Activated CD4-positive, alpha-beta T cell treated with anti-CD3 and anti-CD28 coated beads for 1 hour (primary cell): ENCODE data around the gene ZNF195.
"Not testable (repeated sequence)": the region's sequence is repeated elsewhere in the genome, so short reads cannot be mapped to it uniquely, and the experiment has no call there.

Experiments
- DNase-seq: peaks from one replicate; pipeline ENCODE4 v3.0.0-alpha.2; 2020

The ZNF195 gene

DNA sequence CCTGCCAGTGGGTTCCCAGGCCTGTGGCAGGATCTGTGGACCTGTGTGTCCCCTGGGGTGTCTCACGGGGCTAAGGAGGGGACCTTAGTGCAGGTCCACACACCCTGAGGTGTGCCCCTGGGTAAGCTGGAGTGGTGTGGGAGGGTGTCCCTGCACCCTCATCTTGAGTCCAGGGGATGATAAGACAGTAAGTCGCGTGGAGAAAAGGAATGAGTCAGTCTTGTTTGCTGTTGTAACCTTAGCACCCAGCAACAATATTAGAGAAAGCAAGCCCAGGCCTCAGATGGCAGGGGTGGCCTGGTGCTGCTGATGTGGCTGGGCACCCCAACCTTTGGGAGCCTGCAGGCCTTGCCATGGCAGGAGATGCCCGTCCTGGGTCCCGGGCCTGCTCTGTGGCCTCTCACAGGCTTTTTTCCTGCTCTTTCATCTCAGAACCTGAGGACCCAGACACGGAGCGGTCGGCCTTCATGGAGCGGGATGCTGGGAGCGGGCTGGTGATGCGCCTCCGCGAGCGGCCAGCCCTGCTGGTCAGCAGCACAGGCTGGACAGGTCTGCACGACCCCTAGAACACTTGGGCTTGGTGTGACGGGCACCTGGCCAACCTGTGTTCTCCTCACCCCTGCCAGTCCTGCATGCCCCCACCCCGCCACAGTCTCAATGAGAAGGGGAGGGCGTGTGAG is 23.4 kb upstream of the ZNF195 start:
- DNase-seq = not testable (repeated sequence)

DNA sequence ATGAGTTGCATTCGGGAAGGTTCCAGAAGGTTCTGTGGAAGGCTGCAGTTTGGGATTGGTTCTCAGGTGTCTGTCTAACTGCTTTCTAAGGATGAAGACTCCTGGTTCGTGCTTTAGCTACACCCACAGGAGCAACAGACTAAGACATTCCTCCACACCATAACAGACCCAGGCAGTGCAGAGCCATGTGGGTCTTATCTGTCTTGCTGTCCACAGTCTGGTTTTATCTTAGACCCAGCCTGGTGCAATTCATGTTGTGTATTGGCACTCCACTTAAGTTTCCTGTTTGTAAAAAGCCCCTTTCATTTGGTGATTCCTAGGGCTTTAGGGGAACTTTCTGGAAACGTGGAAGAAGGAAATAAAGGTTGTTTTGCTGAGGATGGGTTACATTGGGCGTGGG is 22.1 kb upstream of the ZNF195 start:
- DNase-seq = not testable (repeated sequence)

DNA sequence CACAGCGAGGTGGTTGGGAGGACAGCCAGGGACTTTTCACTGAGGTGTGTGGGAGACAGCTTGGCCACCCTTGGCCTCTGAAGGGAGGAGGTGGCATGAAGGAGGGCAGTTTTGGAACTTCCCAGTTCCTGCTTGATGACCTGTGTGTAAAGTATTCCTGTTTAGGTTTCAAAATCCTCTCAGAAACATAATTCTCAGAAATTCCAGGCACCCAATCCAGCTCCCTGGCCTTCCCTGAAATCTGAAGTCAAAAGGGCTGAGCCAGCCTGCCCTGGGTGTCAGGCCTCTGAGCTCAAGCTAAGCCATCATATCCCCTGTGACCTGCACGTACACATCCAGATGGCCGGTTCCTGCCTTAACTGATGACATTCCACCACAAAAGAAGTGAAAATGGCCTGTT is 19.6 kb upstream of the ZNF195 start:
- DNase-seq = not testable (repeated sequence)

DNA sequence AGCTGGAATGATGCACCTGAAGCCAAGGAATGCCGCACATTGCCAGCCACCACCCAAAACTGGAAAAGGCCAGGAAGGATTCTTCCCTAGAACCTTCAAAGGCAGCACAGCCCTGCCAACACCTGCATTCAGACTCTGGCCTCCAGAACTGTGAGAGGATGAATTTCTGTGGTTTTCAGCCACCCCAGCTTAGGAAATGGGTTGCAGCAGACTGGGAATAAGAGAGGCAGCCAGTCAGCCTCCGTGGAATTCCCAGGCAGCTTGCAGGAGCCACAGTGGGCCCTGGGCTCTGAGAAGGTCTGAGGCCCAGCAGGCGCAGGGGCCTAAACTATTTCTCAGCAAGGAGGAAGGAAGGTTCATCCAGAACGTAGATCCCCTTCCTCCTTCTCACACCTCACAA is 19.2 kb upstream of the ZNF195 start:
- not testable (repeated sequence) for DNase-seq

DNA sequence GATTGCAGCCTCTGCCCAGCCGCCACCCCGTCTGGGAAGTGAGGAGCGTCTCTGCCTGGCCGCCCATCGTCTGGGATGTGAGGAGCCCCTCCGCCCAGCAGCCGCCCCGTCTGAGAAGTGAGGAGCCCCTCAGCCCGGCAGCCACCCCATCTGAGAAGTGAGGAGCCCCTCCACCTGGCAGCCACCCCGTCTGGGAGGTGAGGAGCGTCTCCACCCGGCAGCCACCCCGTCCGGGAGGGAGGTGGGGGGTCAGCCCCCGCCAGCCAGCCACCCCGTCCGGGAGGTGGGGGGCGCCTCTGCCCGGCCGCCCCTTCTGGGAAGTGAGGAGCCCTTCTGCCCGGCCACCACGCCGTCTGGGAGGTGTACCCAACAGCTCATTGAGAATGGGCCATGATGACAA is 18.3 kb upstream of the ZNF195 start:
- DNase-seq = not testable (repeated sequence)

DNA sequence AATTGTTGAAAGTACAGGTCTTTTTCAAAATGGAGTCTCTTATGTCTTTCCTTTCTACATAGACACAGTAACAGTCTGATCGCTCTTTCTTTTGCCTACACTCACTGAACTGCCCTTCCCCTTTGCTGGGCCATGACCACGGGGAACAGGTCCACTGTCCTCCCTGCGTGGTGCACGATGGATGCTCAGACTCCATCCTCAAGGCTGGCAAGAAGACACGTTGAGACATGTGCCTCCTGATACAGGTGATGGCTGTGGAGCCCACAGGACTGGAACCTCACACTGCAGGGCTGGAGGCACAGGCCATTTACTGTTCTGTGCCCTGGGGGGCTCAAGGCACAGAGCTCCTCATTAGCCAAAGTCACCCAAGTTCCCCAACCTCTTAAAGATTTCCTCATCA is 16.5 kb upstream of the ZNF195 start:
- not testable (repeated sequence) for DNase-seq

DNA sequence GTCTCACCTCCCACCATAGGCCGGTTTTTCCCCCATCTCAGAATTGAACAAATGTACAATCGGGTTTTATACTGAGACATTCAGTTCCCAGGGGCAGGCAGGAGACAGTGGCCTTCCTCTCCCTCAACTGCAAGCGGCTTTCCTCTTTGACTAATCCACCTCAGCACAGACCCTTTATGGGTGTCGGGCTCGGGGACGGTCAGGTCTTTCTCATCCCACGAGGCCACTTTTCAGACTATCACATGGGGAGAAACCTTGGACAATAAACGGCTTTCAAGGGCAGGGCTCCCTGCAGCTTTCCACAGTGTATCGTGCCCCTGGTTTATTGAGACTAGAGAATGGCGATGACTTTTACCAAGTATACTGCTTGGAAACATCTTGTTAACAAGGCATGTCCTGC is 16.0 kb upstream of the ZNF195 start:
- not testable (repeated sequence) for DNase-seq

DNA sequence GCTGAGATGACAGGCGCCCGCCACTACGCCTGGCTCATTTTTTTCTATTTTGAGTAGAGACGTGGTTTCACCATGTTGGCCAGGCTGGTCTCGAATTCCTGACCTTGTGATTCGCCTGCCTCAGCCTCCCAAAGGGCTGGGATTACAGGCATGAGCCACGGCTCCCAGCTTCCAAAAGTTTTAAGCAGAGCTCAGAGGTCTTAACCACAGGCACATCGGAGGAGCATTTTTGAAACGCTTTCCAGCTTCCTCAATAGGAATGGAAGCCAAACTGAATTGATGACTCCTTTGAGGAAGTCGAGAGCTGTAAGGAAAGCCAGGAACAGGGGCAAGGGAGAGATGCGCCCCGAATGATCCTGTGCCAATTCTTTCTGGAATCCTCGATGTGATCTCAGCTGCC is 14.5 kb upstream of the ZNF195 start:
- DNase-seq = not testable (repeated sequence)

DNA sequence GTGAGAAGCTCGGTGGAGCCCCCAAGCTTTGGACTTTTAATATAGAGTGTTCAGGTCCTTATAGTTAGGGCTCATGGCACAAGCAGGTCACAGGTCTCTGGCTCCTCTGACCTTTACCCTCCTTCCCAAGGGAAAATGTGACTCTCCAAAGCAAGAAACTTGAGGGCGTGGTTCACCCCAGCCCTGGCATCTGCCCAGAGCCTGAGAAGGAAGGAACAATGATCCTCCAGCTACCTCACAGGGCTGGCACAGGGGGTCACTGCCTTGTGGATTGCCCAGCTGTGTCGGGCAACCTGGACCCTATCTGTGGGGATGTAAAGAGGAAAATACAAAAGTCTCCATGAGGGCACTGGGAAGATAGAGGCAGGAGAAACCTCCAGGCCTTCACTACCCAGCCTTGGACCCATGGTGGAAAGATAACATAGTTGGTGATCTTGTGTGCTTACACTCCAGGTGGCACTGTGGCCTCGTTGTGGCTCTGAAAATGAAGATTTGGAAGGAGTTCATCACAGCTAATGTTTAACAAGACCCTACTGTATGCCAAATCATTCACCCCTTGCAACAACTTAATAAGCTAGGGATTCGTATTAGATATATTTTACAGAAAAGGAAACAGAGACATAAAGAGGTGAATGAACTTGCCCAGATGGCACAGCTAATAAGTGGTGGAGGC is 3.8 kb upstream of the ZNF195 start:
- DNase-seq = no peak

DNA sequence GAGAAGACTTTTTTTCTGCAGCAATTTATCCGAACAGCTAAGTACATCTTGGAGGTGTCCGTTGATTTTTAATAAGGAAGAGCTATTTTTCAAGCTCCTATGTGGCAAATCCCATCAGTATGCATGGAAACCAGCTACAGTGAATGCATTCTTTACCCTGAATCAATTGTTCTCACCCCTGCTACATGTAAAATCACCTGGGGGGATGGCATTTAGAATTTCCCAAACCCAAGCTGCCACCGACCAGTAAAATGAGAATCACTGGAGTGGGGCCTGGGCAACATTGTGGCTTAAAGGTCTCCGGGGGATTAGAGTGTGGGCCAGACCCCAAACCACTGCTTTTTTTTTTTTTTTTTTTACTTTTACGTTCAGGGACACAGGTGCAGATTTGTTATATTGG is 2.8 kb upstream of the ZNF195 start:
- DNase-seq = no peak

DNA sequence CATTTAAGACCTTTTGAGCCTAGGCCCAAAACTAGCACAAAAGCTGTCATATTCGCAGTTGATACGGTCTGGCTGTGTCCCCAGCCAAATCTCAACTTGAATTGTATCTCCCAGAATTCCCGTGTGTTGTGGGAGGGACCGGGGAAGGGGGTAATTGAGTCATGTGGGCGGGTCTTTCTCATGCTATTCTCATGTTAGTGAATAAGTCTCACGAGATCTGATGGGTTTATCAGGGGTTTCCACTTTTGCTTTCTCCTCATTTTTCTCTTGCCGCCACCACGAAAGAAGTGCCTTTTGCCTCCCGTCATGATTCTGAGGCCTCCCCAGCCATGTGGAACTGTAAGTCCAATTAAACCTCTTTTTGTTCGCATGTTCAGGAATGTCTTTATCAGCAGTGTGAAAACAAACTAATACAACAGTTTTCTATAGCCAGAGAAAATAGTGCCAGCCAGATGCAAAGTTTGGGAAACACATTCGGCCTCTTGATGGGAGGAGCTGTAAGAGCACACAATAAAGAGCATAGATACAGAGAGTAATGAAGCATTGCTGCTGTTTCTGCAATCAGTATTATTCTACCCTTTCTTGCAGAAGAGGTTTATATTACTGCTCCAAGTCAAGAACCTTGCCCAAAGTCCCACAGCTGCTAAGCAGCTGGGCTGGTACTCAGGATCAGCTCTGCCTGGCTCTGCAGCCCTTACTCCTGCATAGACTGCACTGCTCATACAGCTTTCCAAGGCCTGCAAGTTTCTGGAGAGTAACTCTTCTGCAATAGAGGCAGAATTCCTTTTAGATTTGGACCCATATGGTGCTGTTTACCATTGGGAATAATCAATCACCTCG is 2.0 kb upstream of the ZNF195 start:
- no peak for DNase-seq

DNA sequence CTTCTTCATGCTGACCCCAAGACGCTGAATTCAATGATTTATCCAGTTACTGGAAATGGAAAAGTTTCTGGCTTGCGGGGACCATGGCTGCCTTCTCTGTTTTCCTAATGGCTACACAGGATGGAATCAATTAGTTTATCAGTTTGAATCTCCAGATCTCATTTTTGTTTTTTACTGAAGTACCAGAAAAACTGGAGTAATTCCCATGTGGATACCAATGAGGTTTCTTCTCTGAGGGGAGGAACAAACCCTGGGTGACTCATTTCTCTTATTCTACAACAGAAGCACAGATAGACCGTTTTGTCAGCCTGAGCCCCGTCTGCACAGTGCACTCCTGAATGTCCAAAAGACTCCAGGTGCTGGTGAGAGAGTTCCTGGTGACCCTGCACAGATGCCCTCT is 3.4 kb downstream of the ZNF195 start:
- no peak for DNase-seq

DNA sequence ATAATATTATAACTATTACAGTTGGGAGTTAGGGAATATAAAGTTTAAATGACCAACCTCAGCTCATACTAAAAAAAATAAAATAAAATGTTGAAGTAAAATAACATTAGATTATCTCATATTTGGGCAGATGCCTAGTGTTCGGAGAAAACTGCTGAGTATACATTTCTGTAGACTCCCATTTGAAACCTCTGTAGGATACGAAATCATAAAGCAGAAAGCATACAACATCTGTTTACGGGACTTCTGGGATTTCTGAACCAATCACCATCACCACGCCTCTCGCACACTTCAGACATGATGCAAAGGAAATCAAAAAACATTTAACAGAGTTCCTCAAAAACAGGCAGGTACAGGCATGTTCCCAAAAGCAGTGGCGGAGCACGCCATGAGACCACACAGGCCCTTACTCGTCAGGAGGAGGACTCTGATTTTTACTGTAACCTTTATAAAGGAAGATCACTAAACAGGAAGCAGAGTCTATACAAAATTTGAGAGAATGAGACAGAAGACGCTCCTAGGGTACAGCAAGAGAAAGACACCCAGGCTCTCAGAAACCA is 8.6 kb downstream of the ZNF195 start:
- no peak for DNase-seq

DNA sequence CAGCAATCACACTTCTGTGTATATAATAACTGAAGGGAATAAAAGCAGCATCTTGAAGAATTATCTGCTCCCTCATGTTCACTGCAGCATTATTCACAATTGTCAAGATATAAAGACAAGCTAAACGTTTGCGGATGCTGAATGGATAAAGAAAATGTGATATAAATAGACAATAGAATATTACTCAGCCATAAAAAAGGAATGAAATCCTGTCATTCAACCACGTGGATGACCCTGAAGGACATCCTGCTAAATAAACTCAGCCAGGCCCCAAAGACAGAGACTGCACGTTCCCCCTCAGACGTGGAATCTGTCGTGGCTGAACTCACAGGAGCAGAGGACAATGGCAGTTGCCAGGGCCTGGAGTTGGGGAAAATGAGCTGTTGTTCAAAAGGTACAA is 9.6 kb downstream of the ZNF195 start:
- no peak for DNase-seq

DNA sequence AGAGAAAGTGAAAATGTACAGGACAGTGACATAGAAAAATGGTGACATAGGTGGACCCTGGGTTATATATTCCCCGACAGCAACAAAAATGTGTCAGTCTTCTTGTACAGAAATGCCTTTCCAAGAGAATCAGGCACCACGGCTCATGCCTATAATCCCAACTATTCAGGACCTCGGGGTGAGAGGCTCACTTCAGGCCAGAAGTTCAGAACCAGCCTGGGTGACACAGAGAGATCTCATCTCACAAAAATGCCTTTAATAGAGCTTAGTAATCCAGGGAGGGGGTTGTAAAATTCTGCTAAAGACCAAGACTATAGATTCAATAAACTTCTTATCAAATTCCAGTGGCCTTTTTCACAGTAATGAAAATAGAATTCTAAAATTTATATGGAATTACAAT is 10.7 kb downstream of the ZNF195 start:
- DNase-seq = no peak

DNA sequence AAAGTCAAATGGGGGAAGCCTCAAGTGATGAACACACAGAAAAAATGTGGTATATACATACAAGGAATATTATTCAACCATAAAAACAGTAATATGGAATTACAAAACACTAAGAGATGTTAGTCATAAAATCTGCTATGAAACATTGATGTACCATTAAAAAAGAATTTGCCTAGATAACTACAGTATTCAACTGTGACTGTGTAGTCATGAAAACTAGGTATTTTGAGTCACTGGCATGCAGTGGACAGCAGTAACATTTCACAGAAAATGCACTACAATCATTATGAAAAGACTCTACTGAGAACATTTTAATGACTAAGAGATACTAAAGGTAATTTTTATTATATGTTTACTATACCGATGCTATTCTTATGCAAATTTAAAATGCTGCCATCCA is 11.7 kb downstream of the ZNF195 start:
- no peak for DNase-seq

DNA sequence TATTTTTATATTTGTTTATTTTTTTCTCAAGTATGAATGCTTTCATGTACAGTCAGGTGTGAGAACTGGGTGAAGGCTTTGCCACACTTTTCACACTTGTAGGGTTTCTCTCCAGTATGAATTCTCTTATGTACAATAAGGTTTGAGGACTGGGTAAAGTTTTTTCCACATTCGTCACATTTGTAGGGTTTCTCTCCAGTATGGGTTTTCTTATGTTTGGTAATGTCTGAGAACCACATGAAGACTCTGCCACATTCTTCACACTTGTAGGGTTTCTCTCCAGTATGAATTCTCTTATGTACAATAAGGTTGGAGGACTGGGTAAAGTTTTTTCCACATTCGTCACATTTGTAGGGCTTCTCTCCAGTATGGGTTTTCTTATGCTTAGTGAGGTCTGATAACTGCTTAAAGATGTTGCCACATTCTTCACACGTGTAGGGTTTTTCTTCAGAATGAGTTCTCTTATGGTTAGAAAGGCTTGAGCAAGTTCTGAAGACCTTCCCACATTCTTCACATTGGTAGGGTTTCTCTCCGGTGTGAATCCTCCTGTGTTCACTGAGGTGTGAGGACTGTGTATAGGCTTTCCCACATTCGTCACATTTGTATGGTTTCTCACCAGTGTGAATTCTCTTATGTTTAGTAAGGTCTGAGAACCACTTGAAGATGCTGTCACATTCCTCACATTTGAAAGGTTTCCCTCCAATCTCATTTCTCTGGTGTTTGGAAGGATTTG is 19.7 kb downstream of the ZNF195 start:
- no peak for DNase-seq

DNA sequence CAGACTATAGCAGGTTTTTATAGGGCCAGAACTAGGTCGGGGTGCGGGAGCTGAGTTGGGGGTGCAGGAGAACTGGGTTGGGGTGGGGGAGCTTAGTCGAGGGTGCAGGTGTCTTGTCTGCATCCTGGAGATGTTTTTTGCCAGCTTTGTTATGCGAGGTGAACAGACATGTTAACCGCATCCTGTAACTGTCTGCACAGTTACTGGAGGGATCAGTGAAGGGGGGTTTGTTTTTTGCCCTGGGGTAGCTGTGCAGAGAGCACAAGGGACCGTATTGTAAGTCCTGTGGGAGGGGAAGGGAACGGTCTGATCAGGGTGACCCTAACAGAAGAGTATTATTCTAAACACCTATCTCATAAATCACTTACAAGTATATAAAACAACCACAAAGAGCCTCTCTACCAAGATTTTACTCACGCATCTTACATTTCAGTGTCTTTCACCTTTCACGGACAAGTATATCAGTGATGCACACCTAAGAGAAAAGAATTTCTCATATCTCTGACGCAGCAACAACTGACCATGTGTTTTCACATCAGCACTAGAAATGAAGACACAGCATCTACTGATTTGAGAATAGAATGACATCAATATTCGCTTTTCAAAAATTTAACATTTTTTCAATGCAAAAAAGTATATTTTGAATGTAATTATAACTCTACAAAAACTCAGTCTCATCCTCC is 20.8 kb downstream of the ZNF195 start:
- no peak for DNase-seq

DNA sequence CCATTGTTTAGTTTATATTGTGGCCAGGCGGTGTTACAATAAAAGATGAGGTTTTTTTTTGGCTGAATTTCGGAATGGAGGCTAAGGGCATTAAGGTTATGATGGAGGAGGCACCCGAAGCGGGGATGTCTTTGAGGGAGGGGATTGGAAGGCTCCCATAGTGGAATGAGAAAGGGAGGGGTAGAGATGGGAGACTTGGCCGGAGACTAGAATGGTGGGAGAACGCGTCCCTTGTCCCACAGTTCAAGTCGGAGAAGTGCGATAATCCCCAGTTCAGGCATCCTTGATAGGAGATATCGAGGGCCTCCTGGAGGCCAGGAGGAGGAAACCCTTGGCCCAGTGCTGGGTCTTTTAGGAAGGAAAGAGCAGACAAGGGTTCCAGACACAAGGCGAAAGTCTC is 21.6 kb downstream of the ZNF195 start:
- no peak for DNase-seq

DNA sequence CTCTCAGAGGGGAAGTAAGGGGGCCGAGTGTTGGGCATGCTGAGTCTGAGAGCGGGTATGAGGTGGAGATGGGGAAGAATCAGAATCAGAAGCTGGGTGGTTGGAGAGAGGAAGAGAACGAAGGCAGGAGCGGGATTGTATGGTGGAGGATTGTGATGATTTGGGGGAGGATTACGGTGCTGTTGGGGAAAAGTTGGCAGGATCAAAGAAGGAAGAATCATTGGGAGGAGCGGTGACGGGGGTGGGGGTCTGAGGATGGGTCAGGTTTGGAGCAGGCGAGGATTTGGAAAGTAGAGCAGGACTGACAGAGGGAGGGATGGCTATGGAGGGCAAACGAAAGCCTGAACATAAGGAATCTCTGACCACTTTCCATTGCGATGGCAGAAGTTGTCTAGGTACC is 22.1 kb downstream of the ZNF195 start:
- DNase-seq = no peak

DNA sequence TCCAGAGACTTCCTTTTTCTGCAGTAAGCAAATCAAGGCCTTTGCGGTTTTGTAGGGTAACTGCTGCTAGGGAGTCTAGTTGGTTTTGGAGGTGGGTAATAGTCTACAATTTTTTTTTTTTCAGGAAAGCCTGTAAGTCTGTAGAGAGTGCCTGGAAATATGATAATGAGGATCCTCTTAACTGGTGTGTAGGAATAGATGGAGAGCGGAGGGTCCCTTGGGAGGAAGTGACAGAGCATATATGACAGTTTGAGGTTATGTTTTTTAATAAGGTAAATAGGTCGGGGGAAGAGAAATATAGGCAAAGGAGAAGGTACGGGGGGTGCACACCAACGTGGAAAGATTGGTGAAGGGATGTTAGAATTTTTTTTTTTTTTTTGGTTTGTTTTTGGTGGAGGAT is 25.9 kb downstream of the ZNF195 start:
- DNase-seq = no peak

DNA sequence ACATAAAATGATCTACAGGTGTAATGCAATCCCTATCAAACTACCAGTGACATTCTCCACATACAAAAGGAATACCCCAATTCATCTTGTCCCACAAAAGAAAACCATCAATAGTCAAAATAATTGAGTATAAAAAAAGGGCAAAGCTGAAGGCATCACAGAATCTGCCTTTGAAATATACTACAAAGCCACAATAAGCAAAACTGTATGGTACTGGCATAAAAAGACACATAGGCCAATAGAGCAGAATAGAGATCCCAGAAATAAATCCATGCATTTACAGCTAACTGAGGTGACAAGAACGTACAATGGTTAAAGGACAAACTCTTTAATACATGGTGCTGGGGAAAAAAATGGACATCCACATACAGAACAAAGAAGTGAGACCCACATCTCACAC is 31.8 kb downstream of the ZNF195 start:
- no peak for DNase-seq
